Measurements from ENCODE around the gene AK5. TPM values are rescaled to one million over a fixed set of nuclear protein-coding genes. Genes with fewer than 3 reads are reported as not detected.

AK5 gene
- total and polyA plus RNA-seq, 2 of the 4 experiments (the other 2 are of a cell fraction) = 22.5 to 25.8 TPM

GRCh38 chr1:77541162-77541545 lies 259.3 kb downstream of the AK5 start:
- no peaks in the 10 kb centered on the region for H3K9me3 ChIP-seq (ENCODE audit: control insufficient read depth, insufficient read depth, low read length)
- dilution Hi-C loops (cut with HindIII; ENCODE audit: low sequenced_read_pairs, unreplicated experiment) (no loop called here), in situ Hi-C loops (cut with MboI; ENCODE audit: low sequenced_read_pairs) (no loop called here), intact Hi-C loops (cut with micrococcal nuclease) (no loop called here)
- H3K23ac ChIP-seq (ENCODE audit: low read depth, low read length) = no peak overlapping the region
- H2BK120ac ChIP-seq (ENCODE audit: low read depth, low read length) = peak overlapping the region; percentile 57
- no peak for DNase-seq
- peak overlapping the region; percentile 83; the same call in 1 of the 2 replicates for H2AK5ac ChIP-seq (ENCODE audit: low read depth, low read length)
- no peak overlapping the region for H3K56ac ChIP-seq (ENCODE audit: extremely low read depth, insufficient read depth, low read length)
- H2BK20ac ChIP-seq (ENCODE audit: low read depth, low read length) = peak overlapping the region; percentile 73
- CTCF ChIA-PET = no interaction called here
- H3K9me1 ChIP-seq (ENCODE audit: insufficient read depth, low read length) = peaks cover 17% of the 10 kb centered on the region
- 0 out of 2 replicates have a peak overlapping the region, but pooled peaks have one; percentile 32 for H3K14ac ChIP-seq (replicated peaks; ENCODE audit: low read depth, low read length)
- WGBS, 2 experiments (ENCODE audit: extremely low coverage in 2 of 2, insufficient read length in 1 of 2) = no CpG with 5 or more reads among the region's 5 CpGs
- no peak overlapping the region for H3K9ac ChIP-seq (ENCODE audit: low read depth, low read length)
- POLR2A ChIA-PET (ENCODE audit: unreplicated experiment) = no interaction called here
- peak overlapping the region; percentile 34 for H2BK5ac ChIP-seq (ENCODE audit: low read depth, low read length, poor library complexity, severe bottlenecking)
- H3K27me3 ChIP-seq (ENCODE audit: control insufficient read depth, insufficient read depth, low read length) = no peaks in the 10 kb centered on the region
- H3K4ac ChIP-seq (ENCODE audit: low read depth, low read length) = peak overlapping the region; percentile 67
- no peak overlapping the region for H3K4me3 ChIP-seq (ENCODE audit: insufficient read depth, low read depth, low read length)
- no peak overlapping the region for H2AK9ac ChIP-seq (replicated peaks; ENCODE audit: low read depth, low read length, poor library complexity)
- no peak overlapping the region for H4K5ac ChIP-seq (ENCODE audit: low read depth, low read length)
- no peak for ATAC-seq (ENCODE audit: low read depth)
- H2BK15ac ChIP-seq (ENCODE audit: low read depth, low read length) = no peak overlapping the region
- H3K36me3 ChIP-seq (ENCODE audit: control insufficient read depth, insufficient read depth, low read length) = no peaks in the 10 kb centered on the region
- no TSS peak for BruUV-seq (replicated peaks)
- peak overlapping the region; percentile 57; the same call in 1 of the 2 replicates for H4K91ac ChIP-seq (ENCODE audit: insufficient read depth, low read depth, low read length)
- H3K18ac ChIP-seq (ENCODE audit: low read depth, low read length) = no peak overlapping the region
- peak overlapping the region in 1 of 2 experiments; percentile 67; a peak in 2 of 4 replicates for H4K8ac ChIP-seq (ENCODE audit: low read depth in 2 of 2, low read length in 2 of 2)
- peaks cover 4 to 31% of the 10 kb centered on the region in 2 experiments; a peak in 2 of 4 replicates for H3K79me1 ChIP-seq (ENCODE audit: low read depth in 1 of 2, low read length in 2 of 2)
- H3K4me2 ChIP-seq (ENCODE audit: low read depth, low read length) = no peak overlapping the region
- peaks cover 30% of the 10 kb centered on the region for H3K4me1 ChIP-seq (ENCODE audit: control insufficient read depth, insufficient read depth, low read length)
- no peaks in the 10 kb centered on the region for H4K20me1 ChIP-seq (ENCODE audit: insufficient read depth, low read length)
- no peak overlapping the region for H3K27ac ChIP-seq (ENCODE audit: insufficient read depth, low read length)
- no peak overlapping the region for H2AFZ ChIP-seq (replicated peaks; ENCODE audit: low read length, poor library complexity)
- TF ChIP-seq BHLHE40 (IDR thresholded peaks at IDR 0.05; ENCODE audit: low read depth, low read length) = no peak
- TF ChIP-seq SMC3 (IDR thresholded peaks at IDR 0.05; ENCODE audit: low read depth, low read length) = no peak
- no peak for TF ChIP-seq RAD21 (IDR thresholded peaks at IDR 0.05; ENCODE audit: low read length)
- no peak for TF ChIP-seq POLR2A (IDR thresholded peaks at IDR 0.05; ENCODE audit: low read depth, low read length)
- no peak for TF ChIP-seq MXI1 (IDR thresholded peaks at IDR 0.05; ENCODE audit: borderline replicate concordance, low read depth, low read length)
- TF ChIP-seq RCOR1 (IDR thresholded peaks at IDR 0.05; ENCODE audit: insufficient replicate concordance, low read length) = no peak
- no peak for TF ChIP-seq NFE2L2 (IDR thresholded peaks at IDR 0.05; ENCODE audit: low read depth, low read length)
- no peak for TF ChIP-seq RFX5 (IDR thresholded peaks at IDR 0.05; ENCODE audit: low read depth, low read length)
- TF ChIP-seq MAFK (IDR thresholded peaks at IDR 0.05; ENCODE audit: low read depth, low read length) = no peak
- no peak for TF ChIP-seq ELK1 (IDR thresholded peaks at IDR 0.05; ENCODE audit: borderline replicate concordance, low read depth, low read length)
- TF ChIP-seq MAZ (IDR thresholded peaks at IDR 0.05; ENCODE audit: borderline replicate concordance, low read depth, low read length) = no peak
- TF ChIP-seq CTCF (conservative IDR thresholded peaks at IDR 0.05; ENCODE audit: low read depth, low read length) = no peak
- TF ChIP-seq CEBPB (IDR thresholded peaks at IDR 0.05; ENCODE audit: low read depth, low read length) = no peak
- TF ChIP-seq CHD1 (IDR thresholded peaks at IDR 0.05; ENCODE audit: low read depth, low read length) = no peak
